Epidermal melanocyte (primary cell): Measurements from ENCODE around the gene CACNA1C.
"Not testable (repeated sequence)": the region's sequence is repeated elsewhere in the genome, so short reads cannot be mapped to it uniquely, and the experiment has no call there.

Source experiments
- DNase-seq: peaks from one replicate; pipeline ENCODE4 v3.0.0; 2011; ENCODE audit warnings: low spot score; ENCODE audit not compliant: insufficient read length

The CACNA1C gene

DNA sequence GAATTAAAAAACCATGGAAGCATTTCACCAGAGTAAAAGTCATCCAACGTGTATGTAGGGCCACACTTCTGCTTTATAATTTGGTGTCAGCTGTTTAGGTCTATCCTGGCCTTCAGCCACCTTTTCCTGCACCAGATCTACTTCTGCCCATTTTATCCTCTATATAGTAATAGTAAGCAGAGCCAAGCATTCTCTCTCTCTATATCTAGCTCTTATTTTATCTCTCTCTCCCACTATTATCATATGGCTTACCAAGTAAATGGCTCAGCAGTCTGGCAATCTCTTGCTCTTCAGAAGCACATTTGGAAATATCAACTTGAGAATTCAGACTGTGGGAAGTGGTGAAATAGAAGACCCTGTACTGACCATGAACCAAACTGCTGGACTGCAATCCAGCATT, 657.9 kb downstream of the CACNA1C start:
- DNase-seq: no peak

DNA sequence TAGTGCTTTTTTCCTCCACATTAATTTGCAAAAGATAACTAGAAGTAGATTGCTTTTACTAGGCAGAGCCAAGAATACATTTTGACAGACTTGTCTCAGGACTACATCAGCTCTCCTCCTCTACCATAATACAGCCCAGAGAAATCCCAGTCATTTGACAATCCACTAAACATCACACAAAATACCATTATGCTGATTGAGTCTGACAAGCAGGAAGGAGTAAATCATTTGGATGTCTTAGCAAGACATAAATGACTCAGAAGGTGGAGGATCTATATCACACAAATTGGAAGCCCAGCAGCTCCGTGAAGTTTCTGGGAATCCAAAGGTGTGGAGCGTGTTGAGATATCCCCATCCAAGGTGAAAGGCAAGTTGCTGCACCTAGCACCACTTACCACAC, 666.6 kb downstream of the CACNA1C start:
- DNase-seq: no peak

DNA sequence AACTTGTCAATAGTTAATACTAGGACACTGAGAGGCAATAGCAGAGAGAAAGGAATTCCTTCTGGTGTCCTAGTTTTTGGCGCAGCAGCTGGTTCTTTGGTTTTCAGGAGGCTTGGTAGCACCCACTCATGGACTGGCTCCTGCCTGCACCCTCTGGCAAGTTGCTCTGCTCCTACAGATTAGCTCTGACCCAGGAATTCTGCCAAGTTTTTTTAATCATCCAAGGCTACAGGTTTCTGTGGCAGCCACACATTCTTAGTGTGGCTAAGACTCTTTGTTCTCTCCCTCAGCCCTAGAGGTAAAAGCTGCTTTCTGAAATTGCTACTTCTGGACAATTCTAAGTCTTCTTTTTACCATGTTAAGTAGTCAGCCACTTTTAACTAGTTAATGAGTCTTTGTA, 670.0 kb downstream of the CACNA1C start:
- no peak for DNase-seq

DNA sequence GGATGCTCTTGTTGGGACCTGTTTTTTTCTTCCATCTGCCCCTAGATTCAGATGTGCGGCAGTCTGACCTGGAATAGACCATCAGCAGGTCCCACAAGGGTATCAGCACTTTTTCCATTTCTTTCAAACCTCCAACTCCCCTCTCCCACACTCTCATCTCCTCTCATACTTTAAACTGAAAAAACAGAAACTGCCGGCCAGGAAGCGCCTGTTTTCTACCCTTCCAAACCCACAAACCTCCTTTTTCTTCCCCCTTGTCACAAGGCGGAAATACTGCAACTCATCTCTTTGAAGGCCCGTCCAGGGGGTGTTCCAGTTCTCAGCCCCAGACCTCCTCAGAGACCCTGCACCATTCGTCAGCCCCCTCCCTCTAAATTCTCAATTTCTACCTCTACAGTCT, 679.5 kb downstream of the CACNA1C start:
- DNase-seq: no peak

DNA sequence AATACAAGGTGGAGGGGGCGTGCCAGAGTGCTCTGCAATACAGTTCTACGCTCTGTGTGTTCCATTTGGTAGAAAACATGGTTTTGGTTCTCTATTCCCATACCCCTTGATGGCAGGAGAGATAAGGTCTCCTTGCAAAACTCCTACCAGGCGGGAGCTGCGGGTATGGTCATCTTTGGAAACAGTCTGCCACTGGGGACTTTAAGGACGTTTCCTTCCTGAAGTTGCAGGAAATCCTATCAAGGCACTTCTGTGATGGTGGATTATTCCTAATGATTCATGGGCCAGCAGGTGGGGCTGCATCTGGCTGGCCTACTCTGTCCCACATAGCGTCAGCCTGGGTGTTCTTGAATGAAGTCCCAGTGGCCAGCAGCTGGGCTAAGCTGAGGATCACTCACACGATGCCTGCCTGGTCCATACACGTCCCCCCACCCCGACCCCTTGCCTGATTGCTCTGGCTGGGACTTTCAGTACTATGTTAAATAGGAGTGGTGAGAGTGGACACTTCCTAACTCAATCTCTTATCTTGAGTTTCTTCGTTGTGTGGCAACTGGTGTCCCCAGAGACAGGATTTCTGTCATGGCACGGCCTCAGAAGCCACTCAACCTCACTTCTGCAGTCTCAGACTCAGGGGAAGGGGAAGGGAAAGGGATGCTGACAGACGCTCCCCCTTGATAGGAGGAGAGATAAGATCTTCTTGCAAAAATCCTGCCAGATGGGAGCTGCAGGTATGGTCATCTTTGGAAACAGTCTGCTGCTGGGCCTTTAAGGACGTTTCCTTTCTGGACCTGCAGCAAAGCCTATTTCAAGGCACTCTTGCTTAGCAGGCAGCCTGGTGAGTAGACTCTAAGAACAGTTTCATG, 680.9 kb downstream of the CACNA1C start:
- no peak for DNase-seq

DNA sequence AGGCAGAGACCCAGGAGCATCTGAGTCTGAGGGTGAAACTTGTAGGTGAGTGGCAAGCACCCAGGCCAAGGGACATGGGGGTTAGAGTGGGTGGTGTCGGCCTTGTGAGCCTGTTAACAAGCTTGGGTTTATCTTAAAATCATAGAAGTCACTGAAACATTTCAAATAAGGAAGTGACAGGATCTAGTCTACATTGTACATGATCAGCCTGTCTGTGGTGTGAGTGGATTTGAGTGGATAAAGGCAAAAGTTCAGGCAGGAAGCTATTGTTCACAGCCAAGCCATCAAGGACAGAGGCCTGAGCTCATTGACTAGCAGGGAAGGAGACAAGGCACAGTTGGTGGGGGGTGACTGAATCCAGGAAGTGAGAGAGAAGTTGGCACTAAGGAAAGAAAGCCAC, 682.6 kb downstream of the CACNA1C start:
- DNase-seq: no peak

DNA sequence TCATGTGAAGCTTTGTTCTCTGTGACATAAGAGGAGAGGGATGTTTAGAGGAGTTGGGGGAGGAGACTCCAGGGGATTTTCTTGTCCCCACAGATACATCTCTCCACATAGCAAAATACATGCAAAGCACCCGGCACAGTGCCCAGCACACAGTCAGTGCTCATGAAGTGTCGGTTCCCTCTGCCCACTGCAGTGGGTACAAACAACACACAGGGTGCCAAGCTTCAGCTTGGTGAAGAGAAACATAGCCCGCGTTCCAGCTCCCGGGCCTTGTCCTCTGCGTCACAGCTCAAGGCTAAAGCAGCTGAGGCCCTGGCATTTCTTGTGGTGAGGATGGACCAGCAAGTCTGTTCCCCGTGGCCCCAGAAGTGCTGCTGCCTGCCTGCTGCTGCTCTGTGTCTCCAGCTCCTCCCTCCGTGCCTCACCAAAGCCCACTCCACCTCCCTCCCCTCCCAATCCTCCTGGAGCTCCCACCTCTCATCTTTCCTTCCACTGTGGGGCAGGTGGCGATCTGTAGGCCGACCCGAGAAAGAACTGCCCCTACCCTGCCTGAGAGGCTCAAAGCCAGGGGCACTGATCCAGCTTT, 685.0 kb downstream of the CACNA1C start:
- DNase-seq: no peak

DNA sequence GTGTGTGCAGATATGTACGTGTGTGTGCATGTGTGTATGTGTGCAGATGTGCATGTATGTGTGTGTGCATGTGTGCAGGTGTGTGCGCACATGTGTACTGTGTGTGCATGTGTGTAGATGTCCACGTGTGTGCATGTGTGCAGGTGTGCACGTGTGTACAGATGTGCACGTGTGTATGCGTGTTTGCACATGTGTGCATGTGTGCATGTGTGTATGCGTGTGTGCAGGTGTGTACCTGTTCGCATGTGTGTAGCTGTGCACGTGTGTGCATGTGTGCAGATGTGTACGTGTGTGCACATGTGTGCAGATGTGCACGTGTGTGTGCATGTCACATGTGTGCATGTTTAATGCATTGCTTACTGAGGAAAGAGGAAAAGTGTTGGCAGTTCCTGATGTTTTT, 686.3 kb downstream of the CACNA1C start:
- no peak for DNase-seq

DNA sequence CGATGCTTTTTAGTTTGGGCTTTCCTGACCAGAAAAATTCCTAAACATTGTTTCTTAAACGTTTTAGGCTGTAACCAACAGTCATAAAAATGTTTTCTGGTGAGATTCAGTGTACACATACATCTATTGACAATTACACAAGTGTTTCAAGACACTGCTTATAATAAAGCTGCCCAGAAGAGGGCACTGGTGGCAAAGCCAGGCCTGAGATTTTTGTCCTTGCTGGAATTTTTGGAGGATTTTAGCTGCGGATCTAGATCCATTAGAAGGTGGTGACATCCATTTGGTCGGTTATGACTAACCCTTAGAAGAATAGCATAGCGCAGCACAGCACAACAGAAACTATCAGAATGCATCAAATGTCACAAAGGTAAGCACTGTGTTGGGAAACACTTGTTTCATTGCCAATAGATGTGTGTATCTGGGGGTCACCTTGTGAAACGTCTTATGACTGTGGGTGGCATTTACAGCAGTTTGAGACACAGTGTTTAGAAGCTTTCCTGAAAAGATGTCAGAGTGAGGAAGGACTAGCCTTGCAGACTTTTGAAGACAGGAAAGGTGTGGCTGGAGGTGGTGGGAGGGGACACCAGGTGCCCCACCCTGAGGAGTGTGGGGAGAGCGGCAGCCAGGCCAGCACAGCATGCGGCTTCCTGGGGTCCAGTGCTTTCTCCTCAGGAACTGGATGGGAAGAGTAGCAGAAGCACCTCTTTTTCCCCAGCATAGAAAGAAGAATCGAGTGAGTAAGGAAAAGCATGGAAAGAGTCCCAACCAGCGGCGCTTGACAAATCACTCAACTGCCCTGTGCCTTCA, 687.2 kb downstream of the CACNA1C start:
- peak; percentile 25 for DNase-seq

DNA sequence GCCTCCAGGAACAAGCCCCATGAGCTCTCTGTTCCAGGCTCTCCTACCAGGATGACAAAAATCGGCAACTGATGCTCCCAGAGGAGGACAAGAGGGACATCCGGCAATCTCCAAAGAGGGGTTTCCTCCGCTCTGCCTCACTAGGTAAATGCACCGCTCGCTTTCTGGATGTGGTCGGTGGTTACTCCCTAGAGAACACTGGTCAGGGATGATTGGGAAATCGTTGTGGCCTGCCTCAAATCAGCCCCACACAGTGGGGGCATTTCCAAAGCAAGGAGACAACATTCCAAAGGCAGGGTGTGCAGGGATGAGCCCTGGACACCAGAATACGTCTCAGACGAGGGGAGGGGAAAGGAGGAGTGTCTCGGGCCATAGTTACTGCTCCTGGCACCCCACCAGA, 689.2 kb downstream of the CACNA1C start:
- DNase-seq: not testable (repeated sequence)

DNA sequence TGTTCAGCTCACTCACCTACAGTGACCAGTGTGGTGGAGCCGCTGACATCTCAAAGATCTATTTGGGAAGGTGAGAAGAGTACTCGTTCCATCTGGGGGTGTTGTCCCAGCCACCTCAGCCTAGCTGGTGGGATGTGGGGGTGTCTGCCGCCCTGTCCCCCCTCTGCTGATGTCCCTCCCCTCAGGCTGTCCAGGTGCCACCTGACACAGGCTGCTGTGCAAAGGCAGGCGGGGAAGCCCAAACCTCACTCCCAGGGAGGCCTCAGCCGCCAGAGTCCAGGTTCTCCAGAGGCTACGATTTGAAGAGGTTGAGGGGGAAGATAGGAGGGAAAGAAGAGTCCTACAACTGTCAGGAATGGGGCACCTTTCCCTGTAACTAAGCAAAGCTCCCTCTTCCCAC, 690.7 kb downstream of the CACNA1C start:
- DNase-seq: no peak

DNA sequence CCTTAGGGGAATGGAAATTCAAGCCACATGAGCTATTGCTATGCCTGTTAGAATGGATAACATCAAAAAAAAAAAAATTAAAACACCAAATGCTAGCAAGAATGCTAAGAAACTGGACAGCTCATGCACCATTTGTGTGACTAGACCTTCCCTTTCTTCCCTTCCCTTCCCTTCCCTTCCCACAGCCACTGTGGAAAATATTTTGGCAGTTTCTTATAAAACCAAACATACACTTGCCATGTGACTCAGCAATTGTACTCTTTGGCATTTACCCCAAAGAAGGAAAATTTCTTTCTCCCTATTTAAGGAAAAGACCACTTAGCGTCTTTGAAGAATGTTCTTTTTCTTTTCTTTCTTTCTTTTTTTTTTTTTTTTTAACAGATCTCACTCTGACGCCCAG, 692.9 kb downstream of the CACNA1C start:
- no peak for DNase-seq
